Nephron progenitor cell (in vitro differentiated cells): ENCODE data around the gene VTI1A.
"Not testable (repeated sequence)": the region's sequence is repeated elsewhere in the genome, so short reads cannot be mapped to it uniquely, and the experiment has no call there.

ENCODE experiments used
- DNase-seq: peaks from one replicate; pipeline ENCODE4 v3.0.0; 2021
- H3K27ac Mint-ChIP-seq: 2 replicates; pipeline ENCODE4 v1.8.0; 2021; ENCODE audit warnings: mild to moderate bottlenecking, moderate library complexity, mixed read lengths
- H3K27me3 Mint-ChIP-seq: 2 replicates; pipeline ENCODE4 v1.8.0; 2021; ENCODE audit warnings: mild to moderate bottlenecking, low read depth, mixed read lengths; ENCODE audit not compliant: poor library complexity
- H3K36me3 Mint-ChIP-seq: 2 replicates; pipeline ENCODE4 v1.8.0; 2021; ENCODE audit warnings: low read depth, mixed read lengths
- H3K4me1 Mint-ChIP-seq: 2 replicates; pipeline ENCODE4 v1.8.0; 2021; ENCODE audit warnings: mixed read lengths
- H3K4me3 Mint-ChIP-seq: 2 replicates; pipeline ENCODE4 v1.8.0; 2021; ENCODE audit warnings: mild to moderate bottlenecking, moderate library complexity, mixed read lengths
- H3K9me3 Mint-ChIP-seq: 2 replicates; pipeline ENCODE4 v1.8.0; 2021; ENCODE audit warnings: mild to moderate bottlenecking, moderate library complexity, mixed read lengths
- CTCF ChIP-seq: fragments of 200-600 bp; sonication (generic); IDR thresholded peaks from 2 replicates; pipeline ENCODE4 v1.5.0; 2021; ENCODE audit warnings: antibody characterized with exemption

The VTI1A gene

GRCh38 chr10:112852306-112852705 is 405.3 kb downstream of the VTI1A start:
- DNase-seq = no peak
- H3K27me3 Mint-ChIP-seq = peaks cover 27% of the 10 kb centered on the region
- no peak overlapping the region for H3K4me3 Mint-ChIP-seq
- H3K4me1 Mint-ChIP-seq = no peaks in the 10 kb centered on the region
- H3K27ac Mint-ChIP-seq = no peak overlapping the region
- TF ChIP-seq CTCF = no peak
- H3K36me3 Mint-ChIP-seq = peaks cover 23% of the 10 kb centered on the region
- H3K9me3 Mint-ChIP-seq = peaks cover 14% of the 10 kb centered on the region

- H3K4me3 Mint-ChIP-seq = no peak overlapping the region
- peaks cover 21% of the 10 kb centered on the region for H3K27me3 Mint-ChIP-seq
- H3K4me1 Mint-ChIP-seq = peaks cover 5% of the 10 kb centered on the region
- H3K27ac Mint-ChIP-seq = no peak overlapping the region
- H3K9me3 Mint-ChIP-seq = no peaks in the 10 kb centered on the region
- DNase-seq = no peak
- no peak for TF ChIP-seq CTCF
- H3K36me3 Mint-ChIP-seq = peaks cover 9% of the 10 kb centered on the region
Observed at GRCh38 chr10:112855134-112855533, 408.1 kb downstream of the VTI1A start.

GRCh38 chr10:112857493-112857892 is 410.5 kb downstream of the VTI1A start:
- H3K4me3 Mint-ChIP-seq = no peak overlapping the region
- no peak for TF ChIP-seq CTCF
- H3K27me3 Mint-ChIP-seq = peaks cover 21% of the 10 kb centered on the region
- no peak for DNase-seq
- H3K27ac Mint-ChIP-seq = no peak overlapping the region
- peaks cover 5% of the 10 kb centered on the region for H3K4me1 Mint-ChIP-seq
- no peaks in the 10 kb centered on the region for H3K9me3 Mint-ChIP-seq
- H3K36me3 Mint-ChIP-seq = peaks cover 9% of the 10 kb centered on the region

- Mint-ChIP-seq H3K36me3 (peaks cover 5% of the 10 kb centered on the region), H3K4me3 (no peak overlapping the region), H3K27me3 (peaks cover 12% of the 10 kb centered on the region), H3K27ac (no peak overlapping the region), H3K4me1 (peaks cover 5% of the 10 kb centered on the region), H3K9me3 (peaks cover 6% of the 10 kb centered on the region)
- no peak for DNase-seq
- TF ChIP-seq CTCF = no peak
Observed at GRCh38 chr10:112858986-112859651, 412.1 kb downstream of the VTI1A start.

- H3K4me3 Mint-ChIP-seq = no peak overlapping the region
- H3K27ac Mint-ChIP-seq = no peak overlapping the region
- peaks cover 11% of the 10 kb centered on the region for H3K9me3 Mint-ChIP-seq
Observed at GRCh38 chr10:112859793-112860192, 412.8 kb downstream of the VTI1A start.

GRCh38 chr10:112863461-112863860 is 416.4 kb downstream of the VTI1A start:
- not testable (repeated sequence) for DNase-seq, H3K36me3 Mint-ChIP-seq, H3K4me1 Mint-ChIP-seq, H3K27ac Mint-ChIP-seq, H3K4me3 Mint-ChIP-seq
- peaks cover 11% of the 10 kb centered on the region for H3K27me3 Mint-ChIP-seq
- H3K9me3 Mint-ChIP-seq = peaks cover 25% of the 10 kb centered on the region

More at GRCh38 chr10:112859793-112860192, 412.8 kb downstream of the VTI1A start:
- Mint-ChIP-seq H3K36me3 (peaks cover 5% of the 10 kb centered on the region), H3K27me3 (peaks cover 12% of the 10 kb centered on the region), H3K4me1 (peaks cover 5% of the 10 kb centered on the region)
- no peak for TF ChIP-seq CTCF
- no peak for DNase-seq
